ENCODE measurements around the gene ZNF282. TPM values are rescaled to one million over a fixed set of nuclear protein-coding genes. Genes with fewer than 3 reads are reported as not detected.

ZNF282 gene
- total RNA-seq (2022; extraction: Qiagen RNA extraction; ENCODE audit: low read depth): 17.0 to 24.9 TPM (median 24.6 TPM) in 5 replicates

GRCh38 chr7:149195180-149196150, at the start of gene ZNF282:
ZNF282 (plus strand) TSS chr7:149195546; CDS start chr7:149195590, 44 bp downstream.

DNA sequence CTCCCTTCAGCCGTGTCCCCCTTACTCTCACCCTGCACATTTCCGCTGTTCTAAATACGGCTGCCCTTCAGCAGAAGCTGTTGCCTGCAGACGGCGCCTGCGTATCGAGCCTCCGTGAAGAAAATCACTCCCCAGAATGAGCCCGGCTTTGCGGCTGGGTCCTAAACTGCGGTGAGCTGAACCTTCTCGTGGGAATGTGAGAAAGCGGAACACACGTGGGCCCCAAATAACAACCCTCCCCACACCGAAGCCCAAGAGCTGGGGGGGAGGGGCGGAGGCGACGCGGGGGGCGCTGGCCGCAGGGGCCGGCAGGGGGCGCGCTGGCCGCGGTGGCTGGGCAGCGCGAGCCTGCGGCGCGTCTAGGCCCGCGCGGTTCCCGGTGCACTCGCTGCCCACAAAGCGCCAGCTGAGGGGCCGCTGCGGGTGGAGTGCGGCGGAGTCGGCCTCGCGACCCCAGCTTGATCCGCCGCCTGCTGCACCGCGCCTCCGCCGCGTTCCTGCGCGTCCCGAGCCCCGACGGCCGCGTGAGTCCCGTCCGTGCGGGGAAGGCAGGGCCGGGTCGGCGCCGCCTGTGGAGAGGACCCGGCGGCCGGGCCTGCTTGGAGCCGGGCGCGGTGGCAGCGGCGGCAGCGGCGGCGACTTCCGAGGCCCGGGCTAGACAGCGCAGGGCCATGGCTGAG, 48.1 kb upstream of the ZNF282 start, which contains the start of gene ZNF398:
Gene ZNF398 (plus strand): TSS at position 382 of the 680 bp plus-strand sequence. CDS start 290 bp downstream, at position 672.

GRCh38 chr7:149239345-149240143, 44.2 kb downstream of the ZNF282 start, which contains the start of gene ZNF212:
ZNF212 (plus strand) TSS chr7:149239651; CDS start chr7:149239779, 128 bp downstream.

DNA sequence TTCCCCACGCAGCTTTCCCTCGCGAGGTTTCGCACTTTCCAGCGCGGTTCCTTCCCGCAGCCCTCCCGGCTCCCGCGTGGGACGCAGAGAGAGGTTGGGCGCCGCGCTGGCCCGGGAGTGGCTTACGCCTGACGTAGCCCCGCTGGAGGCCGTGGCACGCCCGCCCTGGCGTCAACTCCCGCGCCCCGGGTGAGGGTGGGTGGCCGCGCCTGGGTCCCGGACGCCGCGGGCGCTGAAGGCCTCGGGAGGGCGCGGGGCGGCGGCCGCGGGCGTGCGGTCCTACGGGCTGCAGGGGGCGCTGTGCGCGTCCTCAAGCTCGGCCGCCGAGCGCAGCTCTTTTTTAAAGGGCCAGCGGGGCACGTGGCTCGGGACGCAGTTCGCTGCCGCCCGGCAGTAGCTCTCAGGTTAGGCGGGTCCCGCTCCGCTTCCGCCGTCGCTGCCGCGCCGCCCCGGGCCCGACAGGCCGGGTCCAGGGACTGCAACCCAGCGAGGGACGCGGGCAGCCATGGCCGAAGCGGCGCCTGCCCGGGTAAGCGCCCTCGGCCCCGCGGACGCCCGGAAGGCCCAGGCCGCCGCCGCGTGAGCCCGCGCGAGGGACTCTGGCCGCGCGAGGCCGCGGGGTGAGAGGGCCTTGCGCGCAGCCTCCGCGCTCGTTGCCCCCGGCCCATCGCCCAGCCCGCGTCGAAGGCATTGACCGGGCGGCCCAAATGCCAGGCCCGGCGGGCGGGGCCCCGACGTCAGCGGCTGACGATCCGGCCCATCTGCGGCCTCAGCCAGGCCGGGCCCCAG, 66.7 kb downstream of the ZNF282 start, which contains the start of gene ZNF783:
Gene ZNF783 (plus strand): TSS at position 368 of the 789 bp plus-strand sequence. CDS start 138 bp downstream, at position 506.

Other genes with a start within 250 kb of the ZNF282 start
- 170 to 188 TPM (median 178 TPM) in 5 replicates for gene PDIA4, start 167.0 kb upstream of the ZNF282 start, total RNA-seq (2022; extraction: Qiagen RNA extraction; ENCODE audit: low read depth)
- gene ZNF786, start 104.8 kb upstream of the ZNF282 start, total RNA-seq (2022; extraction: Qiagen RNA extraction; ENCODE audit: low read depth): 5.5 to 6.4 TPM (median 6.1 TPM) in 5 replicates
- 1.0 to 1.7 TPM (median 1.4 TPM) in 5 replicates for gene ZNF425, start 69.2 kb upstream of the ZNF282 start, total RNA-seq (2022; extraction: Qiagen RNA extraction; ENCODE audit: low read depth)
- 8.0 to 10.2 TPM (median 9.7 TPM) in 5 replicates for gene ZNF398, start 48.1 kb upstream of the ZNF282 start, total RNA-seq (2022; extraction: Qiagen RNA extraction; ENCODE audit: low read depth)
- gene ZNF212, start 44.1 kb downstream of the ZNF282 start, total RNA-seq (2022; extraction: Qiagen RNA extraction; ENCODE audit: low read depth): 10.7 to 12.2 TPM (median 10.9 TPM) in 5 replicates
- 4.7 to 6.9 TPM (median 5.7 TPM) in 5 replicates for gene ZNF783, start 66.7 kb downstream of the ZNF282 start, total RNA-seq (2022; extraction: Qiagen RNA extraction; ENCODE audit: low read depth)

All from A549 treated with GW870086 at 1 μM for 4 hours (cell line).